HL-60 (cell line): ENCODE measurements around the gene DNAJA3.

Experiments used
- CTCF ChIP-seq: IDR thresholded peaks from one replicate; pipeline ENCODE4 v1.5.1; 2011; ENCODE audit warnings: low read length, control low read depth, inconsistent platforms; ENCODE audit not compliant: insufficient read depth
- SPI1 ChIP-seq: IDR thresholded peaks from 2 replicates; pipeline ENCODE4 v1.6.1; 2012; ENCODE audit warnings: low read depth, mild to moderate bottlenecking, borderline replicate concordance

- TF ChIP-seq CTCF, result no peak
- no peak for TF ChIP-seq SPI1
These were observed 30.5 kb upstream of the DNAJA3 start for GRCh38 chr16:4395055-4395726.
